Tibial nerve (tissue), 4 donors: ENCODE data around the gene CNDP1. TPM values are rescaled to one million over a fixed set of nuclear protein-coding genes. Genes with fewer than 3 reads are reported as not detected.
A peak's percentile ranks its signal among the peaks of the same experiment; 100 is the strongest.

Experiments used
- DNase-seq, 2 donors: peaks; one replicate each; pipeline ENCODE4 v3.0.0-alpha.2; 2019; ENCODE audit warnings: low spot score in 2 of 2
- H3K27ac ChIP-seq, 4 donors: fragments of 200-600 bp; sonication (generic) in 3 of 4; one replicate each; pipeline ENCODE4 v1.5.1; 2017 to 2019; ENCODE audit warnings: mild to moderate bottlenecking in 1 of 4
- H3K27me3 ChIP-seq, 2 donors: fragments of 200-600 bp; sonication (generic) in 1 of 2; one replicate each; pipeline versions ENCODE4 v1.5.1 to v1.6.0; 2017 to 2019
- H3K36me3 ChIP-seq, 3 donors: fragments of 200-600 bp; sonication (generic); one replicate each; pipeline ENCODE4 v1.5.1; 2018 to 2019
- H3K4me1 ChIP-seq, 4 donors: fragments of 200-600 bp; sonication (generic) in 3 of 4; one replicate each; pipeline ENCODE4 v1.5.1; 2017 to 2019
- H3K4me3 ChIP-seq, 4 donors: fragments of 200-600 bp; sonication (generic) in 3 of 4; one replicate each; pipeline ENCODE4 v1.5.1; 2017 to 2019; ENCODE audit warnings: mild to moderate bottlenecking in 1 of 4, moderate library complexity in 1 of 4
- H3K9me3 ChIP-seq, 4 donors: fragments of 200-600 bp; sonication (generic) in 3 of 4; one replicate each; pipeline ENCODE4 v1.5.1; 2017 to 2019
- CTCF ChIP-seq, 5 experiments: fragments of 200-600 bp in 3 of 5; fragments of 450-650 bp in 2 of 5; sonication (generic) in 3 of 5; IDR thresholded peaks; one replicate each; pipeline ENCODE4 v1.5.1; 2016 to 2019; ENCODE audit warnings: antibody characterized with exemption in 5 of 5, mild to moderate bottlenecking in 3 of 5, moderate library complexity in 2 of 5
- EP300 ChIP-seq, 2 donors: sonication (generic); formaldehyde crosslinking; IDR thresholded peaks; one replicate each; pipeline ENCODE4 v1.6.1; 2017; ENCODE audit warnings: antibody characterized with exemption in 2 of 2, mild to moderate bottlenecking in 1 of 2
- POLR2A ChIP-seq, 2 donors: fragments of 450-650 bp; IDR thresholded peaks; one replicate each; pipeline ENCODE4 v1.6.1; 2017; ENCODE audit warnings: antibody characterized with exemption in 2 of 2, mild to moderate bottlenecking in 2 of 2, moderate library complexity in 2 of 2
- WGBS, 2 donors: methylation state at CpG; one replicate each; pipeline ENCODE4 v1.1.5; 2018; 5-methylcytosine and 5-hydroxymethylcytosine counted together
- total RNA-seq, 4 donors: library from RNA; depleted of rRNA; stranded (reverse); fragments of >200 nt; gene quantifications; one replicate each; pipeline ENCODE4 v1.1.0, GENCODE V29; 2016

Gene CNDP1
- total RNA-seq, 4 donors from 2014 or later, result 0.22 to 1.0 TPM; not detected in 2

DNA sequence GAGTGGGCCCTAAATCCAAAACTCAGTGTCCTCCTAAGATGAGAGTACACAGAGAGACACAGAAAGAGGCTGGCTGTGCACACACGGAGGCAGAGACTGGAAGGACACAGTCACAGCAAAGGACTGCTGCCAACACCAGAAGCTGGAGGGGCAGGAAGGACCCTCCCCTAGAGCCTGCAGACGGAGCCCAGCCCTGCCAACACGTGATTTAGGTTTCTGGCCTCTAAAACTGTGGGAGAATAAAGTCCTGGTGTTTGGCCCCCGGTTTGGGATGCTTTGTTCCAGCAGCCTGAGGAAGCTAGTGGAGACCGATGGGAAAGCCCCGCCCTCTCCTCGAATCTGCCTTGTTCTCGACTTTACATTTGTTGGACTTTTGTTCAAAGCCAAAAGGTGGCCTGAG lies 10.6 kb downstream of the CNDP1 start:
- peaks cover 0 to 44% (median 12%) of the 10 kb centered on the region in 4 donors for H3K4me1 ChIP-seq
- H3K4me3 ChIP-seq, result no peak overlapping the region
- no peak overlapping the region for H3K27ac ChIP-seq
- no peak for DNase-seq
- H3K9me3 ChIP-seq, result peaks cover 0 to 17% (median 3%) of the 10 kb centered on the region in 4 donors
- TF ChIP-seq POLR2A (IDR thresholded peaks at IDR 0.05), result no peak
- TF ChIP-seq EP300 (IDR thresholded peaks at IDR 0.05), result no peak
- TF ChIP-seq CTCF (IDR thresholded peaks at IDR 0.05), result no peak
- no peaks in the 10 kb centered on the region for H3K27me3 ChIP-seq
- WGBS, 2 donors, result 63 to 69% methylated on average over 8 of the region's 8 CpGs
- no peaks in the 10 kb centered on the region for H3K36me3 ChIP-seq

- Histone ChIP-seq H3K9me3 (peaks cover 0 to 22% (median 3%) of the 10 kb centered on the region in 4 donors), H3K27me3 (no peaks in the 10 kb centered on the region), H3K27ac (peak overlapping the region in 3 of 4 donors; percentile 42 to 70 (median 63)), H3K36me3 (no peaks in the 10 kb centered on the region), H3K4me1 (peaks cover 0 to 37% (median 12%) of the 10 kb centered on the region in 4 donors), H3K4me3 (no peak overlapping the region)
- DNase-seq, result no peak
- TF ChIP-seq CTCF (IDR thresholded peaks at IDR 0.05) (no peak), EP300 (IDR thresholded peaks at IDR 0.05) (no peak), POLR2A (IDR thresholded peaks at IDR 0.05) (no peak)
- 91 to 94% methylated on average over 9 to 11 of the region's 11 CpGs for WGBS, 2 donors
Measured at GRCh38 chr18:74546007-74546406, 11.7 kb downstream of the CNDP1 start.

DNA sequence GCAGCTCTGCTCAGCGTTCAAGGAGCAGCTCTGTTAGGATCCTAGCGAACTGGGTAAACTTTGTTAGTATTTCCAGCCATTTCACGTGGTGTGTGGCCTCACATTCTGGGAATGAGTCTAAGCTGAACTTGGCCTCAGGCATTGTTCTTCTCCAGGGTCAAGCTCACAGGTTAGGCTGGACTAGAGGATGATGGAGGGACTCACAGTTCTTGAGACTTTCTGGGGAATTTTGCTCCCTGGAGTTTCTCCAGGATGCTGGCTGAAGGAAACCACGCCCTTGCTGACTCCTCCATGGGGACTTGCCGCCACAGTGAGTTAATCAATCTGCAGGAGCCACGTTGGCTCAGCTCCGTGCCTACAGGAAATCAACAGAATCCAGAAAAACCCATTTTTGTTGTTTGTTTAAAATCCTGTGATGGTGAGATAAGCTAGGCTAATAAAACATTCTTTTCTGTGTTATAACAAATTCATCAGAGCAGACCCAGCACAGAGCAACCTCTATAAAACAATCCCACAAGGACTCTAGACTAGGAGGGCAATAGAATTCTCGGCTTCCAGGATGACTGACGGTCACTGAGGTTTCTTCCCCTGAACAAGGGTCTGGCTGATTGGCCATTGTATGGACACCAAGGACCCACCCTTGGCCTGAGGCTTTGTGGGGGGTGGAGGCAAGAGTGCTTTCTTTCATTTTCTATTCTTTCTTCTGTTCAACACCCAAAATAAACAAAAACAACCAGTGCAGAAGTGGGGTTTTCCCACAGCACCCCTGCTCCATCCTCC lies 12.6 kb downstream of the CNDP1 start:
- no peak overlapping the region for H3K4me3 ChIP-seq
- peaks cover 0 to 38% (median 9%) of the 10 kb centered on the region in 4 donors for H3K4me1 ChIP-seq
- H3K36me3 ChIP-seq, result no peaks in the 10 kb centered on the region
- TF ChIP-seq CTCF (IDR thresholded peaks at IDR 0.05), result no peak
- no peak for TF ChIP-seq POLR2A (IDR thresholded peaks at IDR 0.05)
- peak in 1 of 2 donors; percentile 32 for TF ChIP-seq EP300 (IDR thresholded peaks at IDR 0.05)
- no peaks in the 10 kb centered on the region for H3K27me3 ChIP-seq
- peak overlapping the region in 2 of 4 donors; percentile 63 to 70 for H3K27ac ChIP-seq
- peak in 1 of 2 donors; percentile 21 for DNase-seq
- H3K9me3 ChIP-seq, result peaks cover 0 to 22% (median 3%) of the 10 kb centered on the region in 4 donors
- WGBS, 2 donors, result 34 to 46% methylated on average over 9 of the region's 9 CpGs

- no peak overlapping the region for H3K27ac ChIP-seq
- peaks cover 0 to 22% (median 3%) of the 10 kb centered on the region in 4 donors for H3K9me3 ChIP-seq
- 94 to 98% methylated on average over 7 of the region's 7 CpGs for WGBS, 2 donors
- H3K4me3 ChIP-seq, result no peak overlapping the region
- no peak for DNase-seq
- no peak for TF ChIP-seq EP300 (IDR thresholded peaks at IDR 0.05)
- no peak for TF ChIP-seq CTCF (IDR thresholded peaks at IDR 0.05)
- TF ChIP-seq POLR2A (IDR thresholded peaks at IDR 0.05), result no peak
- H3K27me3 ChIP-seq, result no peaks in the 10 kb centered on the region
- peaks cover 0 to 29% (median 8%) of the 10 kb centered on the region in 4 donors for H3K4me1 ChIP-seq
- no peaks in the 10 kb centered on the region for H3K36me3 ChIP-seq
Measured at GRCh38 chr18:74547860-74548259, 13.6 kb downstream of the CNDP1 start.

GRCh38 chr18:74549591-74550104 lies 15.3 kb downstream of the CNDP1 start:
- Histone ChIP-seq H3K27ac (no peak overlapping the region), H3K36me3 (no peaks in the 10 kb centered on the region), H3K27me3 (no peaks in the 10 kb centered on the region), H3K9me3 (peaks cover 0 to 22% (median 3%) of the 10 kb centered on the region in 4 donors), H3K4me1 (peaks cover 0 to 29% (median 8%) of the 10 kb centered on the region in 4 donors), H3K4me3 (no peak overlapping the region)
- 92 to 100% methylated on average over 1 of the region's 1 CpG for WGBS, 2 donors
- TF ChIP-seq POLR2A (IDR thresholded peaks at IDR 0.05), result no peak
- TF ChIP-seq EP300 (IDR thresholded peaks at IDR 0.05), result no peak
- no peak for TF ChIP-seq CTCF (IDR thresholded peaks at IDR 0.05)
- no peak for DNase-seq
